Activated CD4-positive, alpha-beta T cell treated with anti-CD3 and anti-CD28 coated beads, Interleukin-2, amount 50 U/mL, for 4 hours (primary cell): Measurements from ENCODE around the gene NAP1L4.
A peak's percentile ranks its signal among the peaks of the same experiment; 100 is the strongest.

Experiments used
- DNase-seq, 2 experiments: peaks; one replicate each; pipeline ENCODE4 v3.0.0-alpha.2; 2020

Gene NAP1L4, protein sequence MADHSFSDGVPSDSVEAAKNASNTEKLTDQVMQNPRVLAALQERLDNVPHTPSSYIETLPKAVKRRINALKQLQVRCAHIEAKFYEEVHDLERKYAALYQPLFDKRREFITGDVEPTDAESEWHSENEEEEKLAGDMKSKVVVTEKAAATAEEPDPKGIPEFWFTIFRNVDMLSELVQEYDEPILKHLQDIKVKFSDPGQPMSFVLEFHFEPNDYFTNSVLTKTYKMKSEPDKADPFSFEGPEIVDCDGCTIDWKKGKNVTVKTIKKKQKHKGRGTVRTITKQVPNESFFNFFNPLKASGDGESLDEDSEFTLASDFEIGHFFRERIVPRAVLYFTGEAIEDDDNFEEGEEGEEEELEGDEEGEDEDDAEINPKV

DNA sequence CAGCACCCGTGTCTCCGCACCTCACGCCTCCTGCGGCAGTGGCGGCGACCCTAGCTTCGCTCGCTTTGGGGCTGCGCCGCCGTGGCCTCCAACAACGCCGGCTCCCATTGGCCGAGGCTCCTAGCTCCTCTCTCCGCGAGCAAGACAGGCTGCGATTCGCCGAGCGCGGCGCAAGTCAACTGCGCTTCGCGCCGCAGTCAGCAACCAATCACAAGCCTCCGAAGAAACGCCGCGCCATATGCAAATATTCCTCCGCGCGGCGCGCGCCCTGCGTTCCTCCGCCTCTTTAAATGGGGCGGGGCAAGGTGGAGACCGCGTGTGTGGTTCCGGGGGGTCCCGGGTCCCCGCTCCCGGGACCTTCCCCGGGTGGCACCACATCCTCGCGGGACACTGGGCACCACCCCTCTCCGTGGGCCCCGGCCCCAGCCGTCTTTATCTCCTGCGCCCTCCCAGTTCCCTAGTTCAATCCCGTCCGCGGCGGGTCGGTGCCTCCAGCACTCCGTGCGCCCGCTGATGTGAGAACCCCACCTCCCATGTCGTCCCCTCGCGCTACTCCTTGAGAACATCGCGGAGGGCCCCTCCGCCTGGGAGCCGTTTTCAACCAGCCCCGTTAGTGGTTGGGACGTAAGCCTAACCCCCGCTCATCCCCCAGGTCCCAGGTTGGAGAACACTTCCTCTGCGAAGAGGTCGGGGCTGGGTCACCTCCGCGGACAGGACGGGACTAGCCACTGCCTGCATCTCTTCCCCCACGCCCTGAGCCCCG, at the start of gene NAP1L4:
TSS of gene NAP1L4 (minus strand) at position 96 of the 763 bp plus-strand sequence. CDS start 13,109 bp downstream, outside the sequence.
- peak; percentile 94 to 96 for DNase-seq

GRCh38 chr11:3040881-3041280, 48.8 kb upstream of the NAP1L4 start:
- no peak for DNase-seq

- DNase-seq, result no peak
Observed at GRCh38 chr11:3037945-3038271, 45.8 kb upstream of the NAP1L4 start.

DNA sequence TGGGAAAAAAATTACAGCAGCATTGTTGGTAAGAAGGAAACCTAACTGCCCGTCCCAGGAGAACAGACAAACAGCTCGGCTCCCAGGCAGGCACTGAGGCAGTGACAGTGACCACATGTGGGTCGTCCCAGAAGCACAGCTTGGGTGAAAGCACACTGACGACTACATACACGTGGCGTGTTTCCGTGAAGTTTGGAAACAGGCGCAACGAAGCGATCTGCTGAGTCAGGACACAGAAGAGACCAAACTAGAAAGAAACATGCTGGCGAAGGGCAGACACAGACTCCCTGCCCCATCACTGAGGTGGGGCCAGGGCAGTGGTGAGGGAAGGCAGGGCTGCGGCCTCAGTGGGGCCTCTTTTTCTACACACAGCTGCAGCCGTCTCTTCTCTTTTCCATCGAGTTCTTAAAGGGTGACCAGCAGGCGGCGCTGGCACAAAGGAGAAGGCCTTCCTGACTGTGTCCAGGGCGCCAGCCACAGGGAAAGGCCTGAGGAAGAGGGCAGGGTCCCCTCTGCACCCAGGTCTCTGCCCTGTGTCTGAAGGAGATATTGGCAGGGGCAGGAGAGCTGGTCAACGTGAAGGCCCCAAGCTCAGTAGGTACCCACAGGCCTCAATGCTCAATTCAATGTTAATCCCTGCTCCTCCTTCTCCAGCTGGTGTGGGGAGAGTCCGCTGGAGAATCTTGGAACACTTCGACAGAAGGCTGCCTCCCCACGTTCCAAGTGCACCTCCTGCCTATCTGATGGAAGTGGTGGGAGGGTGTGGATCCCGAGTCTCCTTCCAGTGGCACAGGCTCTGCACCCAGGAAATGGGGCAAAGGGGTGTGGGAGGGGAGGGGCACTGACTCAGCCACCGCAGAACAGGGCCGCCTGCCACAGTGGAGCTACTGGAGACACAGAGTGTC, 45.2 kb upstream of the NAP1L4 start:
- peak; percentile 35 to 40 for DNase-seq

GRCh38 chr11:3036419-3036818, 44.3 kb upstream of the NAP1L4 start:
- no peak for DNase-seq

GRCh38 chr11:3035333-3035732, 43.2 kb upstream of the NAP1L4 start:
- DNase-seq, result no peak

GRCh38 chr11:3030289-3031070, 38.4 kb upstream of the NAP1L4 start:
- DNase-seq, result no peak

DNA sequence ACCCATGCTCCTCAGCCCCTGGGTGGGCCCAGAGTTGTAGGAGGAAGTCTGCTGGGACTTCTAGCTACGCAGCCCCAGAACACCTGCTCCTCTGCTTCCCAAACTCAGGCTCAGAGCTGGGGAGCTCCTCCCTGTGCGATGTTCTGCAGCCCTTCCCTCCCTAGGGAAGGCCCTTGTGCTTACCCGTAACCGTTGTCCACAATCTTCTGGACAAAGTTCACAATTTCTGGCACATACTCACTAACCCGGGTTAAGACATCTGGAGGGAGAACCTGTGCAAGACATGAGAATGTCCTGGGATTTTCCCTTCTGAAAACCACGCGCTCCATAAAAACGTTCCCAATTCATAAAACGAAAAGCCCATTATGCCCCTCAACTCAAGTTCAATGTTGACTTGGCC, 36.7 kb upstream of the NAP1L4 start:
- DNase-seq, result no peak

GRCh38 chr11:3026803-3027202, 34.7 kb upstream of the NAP1L4 start:
- DNase-seq, result no peak

GRCh38 chr11:3022982-3023381, 30.9 kb upstream of the NAP1L4 start:
- no peak for DNase-seq

DNA sequence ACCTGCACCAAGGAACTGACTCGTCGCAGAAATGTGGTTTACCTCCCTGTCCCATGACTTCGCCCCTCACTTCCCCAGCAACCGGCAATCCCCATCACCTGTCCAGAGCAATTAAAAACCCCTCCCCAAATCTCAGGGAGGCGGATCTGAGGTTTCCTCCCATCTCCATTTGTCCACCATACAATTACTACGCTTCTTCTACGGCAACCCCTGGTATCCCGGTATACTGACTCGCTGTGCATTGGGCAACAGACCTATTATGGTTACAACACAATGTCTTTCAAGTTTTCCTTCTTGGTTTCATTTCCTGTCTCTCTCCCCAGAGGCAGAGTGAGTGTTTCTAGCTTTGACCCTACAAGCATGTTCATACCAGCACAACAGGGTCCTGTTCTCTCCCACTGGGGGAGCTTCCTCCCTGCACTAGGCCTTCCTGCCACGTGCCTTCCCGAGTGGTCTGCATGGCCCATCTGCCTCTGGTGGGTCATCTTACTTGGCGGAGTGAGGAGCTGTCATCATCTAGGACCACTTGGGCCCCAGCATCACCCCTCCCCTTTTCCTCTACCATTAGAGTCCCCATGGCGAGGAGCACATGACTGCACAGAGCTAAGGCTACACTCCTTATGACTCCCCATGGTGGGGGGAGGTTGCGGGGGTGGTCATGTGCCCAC, 30.3 kb upstream of the NAP1L4 start:
- DNase-seq, result no peak

- DNase-seq, result peak in 1 of 2 experiments; percentile 22
Observed at GRCh38 chr11:3021125-3021524, 29.0 kb upstream of the NAP1L4 start.

GRCh38 chr11:3020011-3020410, 27.9 kb upstream of the NAP1L4 start:
- no peak for DNase-seq

- no peak for DNase-seq
Observed at GRCh38 chr11:3018596-3018995, 26.5 kb upstream of the NAP1L4 start.

- DNase-seq, result no peak
Observed at GRCh38 chr11:3016861-3017260, 24.7 kb upstream of the NAP1L4 start.

DNA sequence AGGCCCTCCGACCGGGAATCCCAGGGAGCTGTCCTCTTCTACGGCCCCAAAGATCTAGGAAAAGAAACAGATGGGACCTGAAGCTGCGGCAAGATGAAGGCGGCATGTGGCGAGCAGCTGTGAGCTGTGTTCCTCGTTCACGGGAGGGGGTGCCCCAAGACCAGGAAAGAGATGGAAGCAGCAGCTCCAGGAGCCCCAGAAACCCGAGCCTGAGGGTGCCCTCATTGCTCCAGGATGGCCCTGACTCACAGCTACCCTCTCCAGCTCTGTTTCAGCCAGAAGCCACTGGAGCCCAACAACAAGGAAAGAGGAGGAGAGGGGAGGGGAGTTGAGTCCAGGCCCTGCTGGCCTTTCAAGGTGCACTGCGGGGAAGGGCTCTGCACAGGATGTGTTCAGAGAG, 23.7 kb upstream of the NAP1L4 start:
- no peak for DNase-seq

GRCh38 chr11:3014943-3015342, 22.8 kb upstream of the NAP1L4 start:
- no peak for DNase-seq

DNA sequence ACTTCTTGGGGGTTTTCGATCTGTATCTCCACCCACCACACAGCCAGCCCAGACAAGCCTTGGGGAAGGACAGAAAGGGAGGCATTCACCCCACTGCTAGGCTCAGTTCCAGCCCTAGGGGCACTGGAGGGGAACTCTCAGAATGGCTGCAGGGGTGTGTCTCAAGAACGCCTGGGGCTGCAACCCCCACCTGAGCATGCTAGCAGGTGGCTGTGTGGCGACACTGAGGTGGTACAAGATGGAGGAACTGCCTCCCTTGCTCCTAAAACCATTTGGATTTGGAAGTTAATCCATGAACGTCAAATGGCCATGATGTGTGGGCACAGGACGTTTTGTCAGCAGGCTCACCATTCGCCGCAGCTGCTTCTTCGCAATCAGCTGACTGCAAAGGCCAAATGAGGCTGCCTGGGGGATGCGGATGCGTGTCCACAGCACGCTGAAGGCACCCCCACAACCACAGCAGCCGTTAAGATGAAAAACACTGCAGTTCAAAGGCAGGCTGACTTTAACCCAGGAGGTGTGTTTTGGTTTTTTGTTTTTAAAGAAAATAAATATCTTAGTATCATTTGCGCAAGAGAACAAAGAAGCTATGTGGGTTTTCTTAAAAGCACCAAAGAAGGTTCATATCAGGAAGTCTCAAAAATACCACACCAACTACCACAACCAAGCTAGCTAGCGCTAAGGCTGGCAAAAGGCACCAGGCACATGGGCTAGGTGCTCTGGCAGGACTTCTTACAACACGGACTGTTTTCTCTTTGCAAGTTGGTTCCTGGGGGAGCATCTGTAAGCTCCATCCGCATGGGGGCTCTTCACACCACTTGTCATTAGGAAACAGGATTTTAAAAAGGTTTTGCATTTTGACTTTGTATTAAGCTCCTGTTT, 22.2 kb upstream of the NAP1L4 start:
- DNase-seq, result peak; percentile 59 to 64

- no peak for DNase-seq
Observed at GRCh38 chr11:3011891-3012885, 20.1 kb upstream of the NAP1L4 start.
